Measurements from ENCODE around the gene TMEM120A.

DNA sequence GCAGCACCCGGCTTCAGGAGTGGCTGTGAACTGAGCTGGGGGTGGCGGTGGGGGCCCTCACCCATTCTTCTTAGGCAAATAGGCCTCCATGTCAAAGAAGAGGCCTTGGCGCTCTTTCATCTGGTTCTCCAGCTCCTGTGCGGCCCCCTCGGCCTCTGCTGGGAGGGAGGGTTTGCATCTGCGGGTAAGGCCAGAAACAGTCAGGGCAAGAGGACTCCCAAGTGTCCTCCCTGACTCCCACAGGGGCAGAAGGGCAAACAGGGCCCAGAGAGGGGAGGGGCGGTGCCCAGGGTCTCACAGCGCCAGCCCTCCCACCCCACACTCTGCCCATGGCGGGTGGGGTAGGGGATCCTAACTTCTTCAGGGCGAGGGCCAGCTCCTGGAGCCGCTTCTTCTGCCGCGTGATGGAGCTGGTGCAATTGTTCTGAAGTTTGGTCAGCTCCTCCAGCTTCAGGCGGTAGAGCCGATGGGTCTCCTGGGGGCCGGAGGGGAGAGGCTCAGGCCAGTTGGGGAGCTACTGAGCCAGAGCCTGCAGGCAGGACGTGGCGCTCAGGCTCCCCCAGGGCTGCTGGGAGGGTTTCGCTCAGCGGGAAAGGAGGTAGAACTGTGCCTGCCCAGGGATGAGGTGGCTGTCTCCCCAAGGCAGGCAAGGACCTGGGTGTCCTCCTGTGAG, 2.2 kb downstream of the TMEM120A start:
- TF ChIP-seq CTCF (IDR thresholded peaks at IDR 0.05; ENCODE audit: insufficient read depth, low read depth, low read length): no peak
- TF ChIP-seq EZH2 (IDR thresholded peaks at IDR 0.05; ENCODE audit: insufficient read depth, low read length): no peak
